GM18511 (cell line): ENCODE data around the gene PLB1.

ENCODE experiments used
- ATAC-seq: cut with Tn5 transposase; IDR thresholded peaks from one replicate; pipeline ENCODE4 v1.9.1; 2021; ENCODE audit warnings: mild to moderate bottlenecking, moderate library complexity; ENCODE audit not compliant: unreplicated experiment

The PLB1 gene

DNA sequence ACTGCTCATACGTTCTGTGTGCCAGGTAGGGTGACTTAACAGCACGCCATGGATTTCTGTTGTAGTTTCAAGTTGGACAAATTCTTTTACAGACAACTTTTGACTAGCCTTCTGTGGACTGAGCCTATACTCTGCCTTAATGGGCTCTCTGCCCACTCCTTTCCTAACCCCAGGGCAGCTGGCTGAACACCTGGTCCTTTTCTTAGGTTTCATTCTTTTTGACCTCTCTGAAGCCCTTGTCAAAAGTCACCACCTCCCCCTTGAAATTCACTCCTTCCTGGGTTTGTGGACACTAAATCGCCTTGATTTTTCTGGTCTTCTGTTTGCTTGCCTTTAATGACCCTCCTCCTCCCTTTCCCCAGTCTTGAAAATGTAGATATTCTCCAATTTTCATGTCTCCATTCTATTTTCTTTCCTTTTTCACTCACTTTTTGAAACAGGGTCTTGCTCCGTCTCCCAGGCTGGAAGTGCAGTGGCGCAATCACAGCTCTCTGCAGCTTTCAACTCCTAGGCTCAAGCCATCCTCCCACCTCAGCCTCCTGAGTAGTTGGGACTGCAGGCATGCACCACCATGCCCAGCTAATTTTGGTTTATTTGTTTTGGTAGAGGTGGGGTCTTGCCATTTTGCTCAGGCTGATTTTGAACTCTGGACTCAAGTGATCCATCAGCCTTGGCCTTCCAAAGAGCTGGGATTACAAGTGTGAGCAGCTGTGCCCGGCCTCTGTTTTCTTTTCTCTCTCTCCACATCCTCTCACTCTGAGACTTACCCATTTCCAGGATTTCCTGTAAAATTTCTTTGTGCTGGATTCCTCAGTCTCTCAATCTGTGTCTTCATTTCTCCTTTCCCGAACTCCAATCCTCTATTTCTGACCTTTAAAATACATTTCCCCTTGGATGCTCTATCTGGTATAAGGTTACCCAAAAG, 112.9 kb downstream of the PLB1 start:
- ATAC-seq = no peak

DNA sequence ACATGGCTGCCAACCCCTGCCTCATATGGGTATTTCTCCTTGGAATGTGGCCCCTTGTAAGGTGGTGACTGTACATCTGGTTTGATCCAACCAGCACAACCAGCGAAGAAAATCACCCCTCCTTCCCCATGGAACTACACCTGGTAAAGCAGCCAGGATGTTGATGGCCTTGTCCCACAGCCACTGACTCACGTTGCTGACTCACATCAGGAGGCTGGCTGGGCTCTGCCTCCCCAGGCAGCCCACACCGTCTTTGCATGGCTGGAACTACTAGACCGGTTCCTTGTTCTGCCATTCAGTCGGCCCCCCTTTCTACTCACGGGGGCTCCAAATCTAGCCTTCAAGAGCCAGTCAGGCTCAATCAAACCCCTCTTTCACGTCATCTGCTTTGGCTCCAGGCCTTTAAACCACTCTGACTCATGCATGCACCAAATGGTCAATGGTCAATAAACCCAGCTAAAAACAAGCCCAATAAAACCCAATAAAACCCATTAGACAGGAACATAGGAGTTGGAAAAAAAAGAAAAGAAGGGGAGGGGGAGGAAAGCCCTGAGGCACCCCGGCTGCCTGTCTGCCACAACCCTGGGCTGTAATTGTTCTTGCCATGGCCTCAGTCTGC, 114.8 kb downstream of the PLB1 start:
- no peak for ATAC-seq

DNA sequence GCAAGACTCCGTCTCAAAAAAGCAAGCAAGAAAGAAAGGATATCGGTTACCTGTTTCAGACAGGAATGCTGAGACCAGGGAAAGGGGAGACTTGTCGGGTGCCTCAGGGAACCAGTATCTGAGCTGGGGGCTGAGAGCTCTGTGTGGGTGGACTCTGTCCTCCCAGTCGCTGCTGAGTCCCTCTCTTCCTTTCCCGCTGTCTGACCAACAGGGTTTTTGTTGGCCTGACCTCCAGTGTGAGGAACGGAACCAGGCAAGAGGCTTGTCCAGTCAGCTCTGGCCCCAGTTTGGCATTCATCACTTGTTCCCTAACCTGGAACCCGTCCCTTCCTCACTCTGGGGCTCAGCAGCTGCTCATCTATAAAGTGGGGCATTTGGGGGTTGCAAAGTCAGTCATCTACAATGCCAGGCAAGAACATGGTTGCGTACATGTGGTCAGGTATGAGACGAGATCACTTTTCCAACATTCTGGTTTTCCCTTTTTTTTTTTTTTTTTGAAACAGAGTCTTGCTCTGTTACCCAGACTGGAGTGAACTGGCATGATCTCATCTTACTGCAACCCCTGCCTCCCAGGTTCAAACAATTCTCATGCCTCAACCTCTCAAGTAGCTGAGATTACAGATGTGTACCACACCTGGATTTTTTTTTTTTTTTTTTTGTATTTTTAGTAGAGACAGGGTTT, 116.4 kb downstream of the PLB1 start:
- no peak for ATAC-seq

DNA sequence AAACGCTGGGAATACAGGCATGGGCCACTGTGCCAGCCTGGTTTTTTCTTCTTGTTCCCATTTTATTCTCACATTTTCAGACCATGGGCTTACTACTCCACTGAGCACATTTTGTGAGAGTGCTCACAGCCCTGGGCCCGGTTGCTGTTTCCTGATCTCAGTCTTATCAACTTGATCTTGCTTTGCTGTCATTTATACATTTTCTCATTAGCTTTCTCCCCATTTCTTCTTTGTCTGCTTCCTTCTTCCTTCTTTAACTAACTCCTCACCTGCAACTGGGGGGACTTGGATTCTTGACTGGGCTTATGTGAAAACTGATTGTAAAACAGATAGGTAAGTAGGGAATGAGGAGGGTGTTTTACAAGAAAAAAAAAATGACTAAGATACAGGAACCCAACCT, 117.3 kb downstream of the PLB1 start:
- no peak for ATAC-seq

DNA sequence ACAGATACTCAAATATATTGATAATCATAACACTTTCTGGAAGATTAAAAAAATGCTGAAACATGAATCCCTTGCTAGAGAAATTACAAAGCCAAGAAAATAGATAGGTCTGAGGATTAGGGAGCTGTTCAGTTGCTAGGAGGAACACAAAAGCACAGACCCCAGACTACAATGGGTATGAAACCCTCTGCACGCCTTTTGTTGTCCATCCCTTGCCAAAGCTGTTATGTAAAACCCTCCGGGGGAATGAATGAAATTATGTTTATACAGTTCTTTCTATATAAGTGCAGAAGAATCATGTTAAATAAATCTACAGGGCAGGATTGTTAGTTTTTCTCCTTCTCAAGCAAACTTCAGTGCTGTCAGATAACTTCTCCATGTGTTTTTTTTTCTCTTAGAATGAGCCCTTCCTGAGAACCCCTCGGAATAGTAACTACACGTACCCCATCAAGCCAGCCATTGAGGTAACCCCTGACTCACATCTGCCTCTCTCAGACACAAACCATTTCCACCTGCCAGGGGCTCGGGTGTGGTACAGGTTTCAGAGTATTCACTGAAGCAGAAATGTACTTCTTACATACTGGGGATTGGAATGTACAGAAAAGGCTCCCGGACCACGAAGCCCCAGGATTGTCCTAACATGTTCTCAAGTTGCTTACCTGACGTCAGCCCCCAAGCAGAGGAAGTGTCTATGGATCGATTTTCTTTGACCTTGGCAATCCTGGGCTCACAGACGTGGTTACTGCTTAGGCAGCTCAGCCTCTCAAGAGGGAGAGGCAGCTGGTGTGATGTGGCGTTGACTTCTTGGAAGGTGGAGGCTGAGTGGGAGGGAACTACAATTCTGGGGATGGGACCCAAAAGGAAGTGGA, 118.0 kb downstream of the PLB1 start:
- ATAC-seq = no peak

DNA sequence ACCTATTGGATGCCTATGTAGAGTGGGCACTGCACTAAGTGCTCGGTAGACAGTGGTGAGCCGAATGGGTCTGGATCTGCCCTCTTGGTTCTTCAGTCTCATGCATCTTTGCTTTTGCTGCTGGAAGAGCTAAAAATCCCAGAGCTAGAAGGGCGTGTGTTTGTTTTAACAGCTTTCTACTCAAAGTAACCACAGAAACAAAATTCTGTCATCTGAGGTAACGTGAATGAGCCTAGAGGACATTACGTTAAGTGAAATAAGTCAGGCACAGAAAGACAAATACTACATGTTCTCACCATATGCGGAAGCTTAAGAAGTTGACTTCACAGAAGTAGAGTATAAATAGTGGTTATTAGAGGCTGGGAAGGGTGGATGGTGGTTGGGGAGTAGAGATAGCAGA, 119.8 kb downstream of the PLB1 start:
- no peak for ATAC-seq

DNA sequence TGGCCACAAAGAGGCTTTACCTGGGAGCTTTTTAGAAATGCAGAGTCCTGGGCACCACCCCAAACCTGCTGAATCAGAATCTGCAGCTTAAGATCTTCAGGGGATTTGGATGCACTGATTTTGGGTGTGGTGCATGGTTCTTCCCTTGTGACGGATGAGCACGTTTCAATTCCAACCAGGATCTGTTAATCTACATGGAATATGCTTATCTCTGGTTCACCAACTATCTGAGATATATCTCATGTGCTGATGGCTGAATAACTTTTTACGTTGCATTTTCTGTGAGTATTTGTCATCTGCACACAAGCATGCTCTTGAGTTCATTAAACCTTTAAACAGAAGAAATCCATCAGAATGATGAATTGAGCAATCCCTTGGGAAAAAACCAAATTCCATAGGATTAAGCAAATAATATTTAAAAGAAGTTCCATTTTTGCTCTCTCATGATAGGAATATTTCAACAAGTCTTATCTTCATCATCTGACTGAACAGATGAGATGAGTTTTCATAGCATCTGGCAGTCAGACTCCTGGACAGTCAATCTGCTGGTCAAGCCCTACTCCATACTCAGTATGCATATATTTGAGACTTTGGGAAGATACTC, 120.6 kb downstream of the PLB1 start:
- no peak for ATAC-seq

DNA sequence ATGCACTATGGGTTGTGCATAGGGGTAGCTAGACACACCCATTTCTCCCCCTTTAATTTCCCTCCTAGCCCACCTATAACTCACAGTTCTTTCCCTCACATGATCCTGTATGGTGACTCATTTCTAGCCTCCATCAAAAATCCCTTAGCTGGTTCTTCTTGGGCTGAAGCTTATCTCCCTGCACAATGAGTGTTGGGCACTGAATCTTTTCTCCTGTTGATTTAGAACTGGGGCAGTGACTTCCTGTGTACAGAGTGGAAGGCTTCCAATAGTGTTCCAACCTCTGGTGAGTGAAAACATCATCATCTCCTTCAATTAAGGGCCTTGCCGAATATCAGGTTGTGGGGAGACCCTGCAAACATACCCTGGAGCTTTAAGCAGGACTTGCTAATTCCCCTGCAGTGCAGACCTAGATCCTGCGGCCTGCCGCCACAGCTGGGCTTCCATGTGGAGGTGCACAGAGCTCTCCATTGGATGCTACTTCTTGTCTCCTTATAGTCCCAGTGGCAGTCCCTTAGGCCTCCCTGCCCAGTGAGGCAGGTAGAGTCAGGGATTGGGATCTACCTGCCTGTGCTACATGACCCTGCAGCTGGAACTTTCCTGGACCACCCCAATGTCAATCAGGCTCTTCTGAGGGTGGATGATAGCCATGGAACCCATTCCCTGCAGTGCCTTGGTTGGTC, 121.8 kb downstream of the PLB1 start:
- ATAC-seq = no peak

DNA sequence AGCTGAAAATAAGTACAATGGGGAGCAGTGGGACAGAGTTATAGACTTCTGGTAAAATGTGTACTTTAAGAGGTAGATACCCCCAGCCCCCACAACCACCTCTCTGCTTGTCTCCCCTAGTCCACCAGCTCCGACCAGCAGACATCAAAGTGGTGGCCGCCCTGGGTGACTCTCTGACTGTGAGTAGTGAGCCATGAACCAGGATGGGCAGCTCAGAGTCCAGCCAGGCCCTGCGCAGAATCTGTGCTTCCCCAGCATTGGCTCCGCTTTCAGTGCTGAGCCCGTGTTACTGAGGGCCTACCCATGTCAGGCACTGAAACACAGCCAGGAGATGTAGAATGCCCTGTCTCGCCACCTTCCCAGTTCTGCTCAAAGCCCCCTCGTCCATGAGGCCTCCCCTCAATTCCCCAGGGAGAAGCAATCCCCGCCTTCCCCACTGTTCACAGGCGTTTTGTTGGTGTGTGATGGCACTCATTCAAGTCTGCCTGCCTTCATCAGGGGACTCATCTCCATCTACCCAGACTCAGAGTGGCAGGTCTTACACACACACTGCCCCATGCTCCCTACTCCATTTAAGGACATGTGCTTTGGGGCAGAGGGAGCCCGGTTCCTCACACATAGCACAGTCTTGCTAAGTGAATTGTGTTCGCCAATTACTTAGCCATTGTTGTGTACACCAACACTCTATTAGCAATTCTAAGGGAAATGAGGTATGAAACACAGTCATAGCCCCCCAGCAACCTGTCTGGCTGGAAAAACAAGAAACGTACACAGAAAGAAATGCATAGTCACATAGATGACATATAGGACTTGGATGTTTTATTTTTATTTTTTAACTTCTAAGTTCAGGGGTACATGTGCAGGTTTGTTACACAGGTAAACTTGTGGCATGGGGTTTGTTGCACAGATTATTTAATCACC, 122.6 kb downstream of the PLB1 start:
- no peak for ATAC-seq

DNA sequence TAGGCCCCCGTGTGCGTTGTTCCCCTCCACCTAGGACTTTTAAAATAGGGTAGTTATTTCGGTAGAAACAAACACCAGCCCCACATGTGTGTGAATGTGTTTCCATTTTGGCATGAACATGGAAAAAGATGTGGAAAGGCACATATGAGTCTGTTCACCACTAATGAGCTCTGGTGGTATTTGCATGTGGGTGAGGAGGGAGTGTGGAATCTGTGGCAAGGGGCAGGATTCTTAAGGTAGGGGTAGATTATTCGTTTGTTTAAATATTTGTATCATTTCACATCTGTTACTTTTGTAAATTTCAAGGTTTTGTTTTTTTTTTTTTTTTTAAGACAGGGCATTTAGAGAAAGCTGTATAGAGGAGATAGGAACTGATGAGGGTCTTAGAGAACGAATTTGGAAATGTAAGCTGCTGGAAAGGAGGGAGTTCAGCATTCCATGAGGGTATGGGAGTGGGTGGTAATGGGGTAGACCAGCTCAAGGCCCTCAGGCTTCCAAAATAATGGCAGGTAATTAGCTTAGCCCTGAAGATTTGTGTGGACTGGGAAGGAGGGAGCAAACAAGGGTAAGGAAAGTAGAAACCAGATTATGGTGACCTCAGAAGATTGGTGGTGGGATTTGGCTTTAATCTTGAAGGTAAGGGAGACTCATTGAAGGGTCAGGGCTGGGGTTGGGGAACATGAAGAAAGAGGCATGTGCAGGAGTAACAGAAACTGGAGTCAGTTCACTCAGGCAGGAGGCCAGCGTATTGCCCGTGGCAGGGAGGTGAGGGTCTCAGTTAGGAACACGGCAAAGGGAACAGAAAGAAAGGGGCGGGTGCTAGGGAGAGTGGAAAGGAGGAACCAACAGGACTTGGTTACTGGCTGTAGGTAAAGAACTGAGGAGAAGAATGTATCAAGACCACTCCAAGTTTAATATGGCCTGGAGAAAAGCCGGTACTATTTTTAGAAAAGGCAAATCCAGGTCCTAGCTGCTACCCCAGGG, 123.6 kb downstream of the PLB1 start:
- no peak for ATAC-seq

DNA sequence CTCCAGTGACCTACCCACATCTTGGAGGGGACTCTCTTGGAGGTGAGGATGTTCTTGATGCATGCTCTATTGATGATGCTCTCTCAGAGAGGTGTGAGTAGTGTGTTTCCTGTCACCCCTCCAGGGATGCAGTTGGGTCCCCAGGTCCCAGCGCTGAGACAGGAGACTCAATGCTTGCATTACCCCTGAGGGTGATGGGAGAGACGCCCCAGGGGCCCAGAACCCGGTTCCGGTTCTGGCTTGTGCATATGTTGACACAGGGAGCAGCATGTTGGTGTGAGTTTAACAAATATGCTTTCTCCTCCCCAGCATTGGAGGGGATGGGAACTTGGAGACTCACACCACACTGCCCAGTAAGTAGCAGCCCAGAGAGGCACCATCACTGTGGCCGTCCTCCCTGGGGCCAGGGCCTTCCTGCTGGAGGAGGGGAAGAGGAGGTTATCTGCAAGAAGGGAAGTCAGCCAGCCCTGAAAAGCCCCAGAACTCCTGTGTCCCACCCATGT, 124.5 kb downstream of the PLB1 start:
- ATAC-seq = no peak

DNA sequence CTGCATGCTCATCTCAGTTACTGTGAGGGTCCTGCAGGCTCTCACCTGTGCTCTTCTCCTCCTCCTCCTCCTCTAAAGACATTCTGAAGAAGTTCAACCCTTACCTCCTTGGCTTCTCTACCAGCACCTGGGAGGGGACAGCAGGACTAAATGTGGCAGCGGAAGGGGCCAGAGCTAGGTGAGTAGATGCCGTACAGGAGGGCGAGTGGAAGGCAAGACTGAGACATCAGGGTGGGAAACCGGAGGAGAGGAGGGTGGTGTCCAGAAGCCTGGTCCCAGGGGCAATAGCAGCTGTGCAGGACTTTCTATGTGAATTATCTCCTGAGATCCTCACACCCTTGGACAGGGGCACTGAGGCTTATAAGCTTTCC, 124.9 kb downstream of the PLB1 start:
- ATAC-seq = no peak

DNA sequence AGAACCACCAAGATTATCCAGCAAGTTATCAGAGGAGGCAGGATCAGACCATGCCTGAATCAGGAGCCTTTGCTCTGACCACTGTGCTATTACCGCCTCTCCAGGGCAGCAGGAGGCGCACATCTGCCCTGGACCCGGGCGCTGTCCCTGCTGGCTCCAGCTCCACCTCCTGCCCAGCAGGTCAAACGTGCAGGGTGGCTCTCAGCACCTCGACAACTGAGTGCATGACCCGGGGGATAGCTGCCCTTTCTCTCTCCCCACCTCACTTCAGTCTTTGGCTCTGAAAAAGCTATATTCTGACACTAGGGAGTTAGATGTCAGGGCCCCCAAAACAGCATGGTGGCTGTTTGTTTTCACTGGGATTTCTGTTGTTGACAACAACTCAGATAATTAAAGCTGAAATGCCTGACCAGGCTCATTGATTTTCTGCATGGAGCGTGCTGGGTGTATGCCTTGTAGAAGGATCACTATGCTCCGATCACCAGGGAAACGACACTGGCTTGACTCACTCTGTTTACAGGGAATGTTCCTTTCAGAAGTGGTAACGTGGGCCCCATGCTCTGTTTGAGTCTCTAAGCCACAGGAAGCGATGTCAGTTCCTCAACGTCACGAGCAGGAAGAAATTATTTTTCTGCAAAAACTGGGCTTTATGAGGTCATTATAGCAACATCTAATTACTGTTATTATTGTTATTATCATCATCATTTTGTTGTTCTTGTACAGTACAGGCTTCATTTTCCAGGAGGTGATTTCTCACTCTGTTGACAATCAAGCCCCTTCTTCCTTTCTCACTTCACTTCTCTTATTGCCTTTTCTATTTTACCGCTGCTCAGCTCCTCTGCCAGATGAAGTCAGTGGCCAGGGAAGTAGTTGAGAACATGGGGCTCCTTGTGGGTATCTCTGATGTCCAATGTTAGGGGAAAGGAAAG, 125.6 kb downstream of the PLB1 start:
- no peak for ATAC-seq

DNA sequence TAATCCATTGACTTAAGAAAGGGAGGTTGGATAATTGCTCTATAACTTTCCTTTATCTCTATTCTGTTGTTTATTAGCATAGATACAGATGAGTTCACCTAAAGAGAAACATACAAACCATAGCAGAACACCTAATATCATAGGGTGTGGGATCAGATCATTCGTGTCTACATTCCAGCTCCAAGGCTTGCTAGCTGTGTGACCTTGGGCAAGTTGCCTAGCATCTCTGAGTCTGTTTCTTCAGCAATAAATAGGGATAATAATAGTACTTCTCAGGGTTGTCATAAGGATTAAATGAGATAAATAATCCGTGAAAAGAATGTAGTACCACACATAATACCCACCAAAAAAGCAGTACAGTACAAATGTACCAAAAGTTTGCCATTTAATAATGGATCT, 126.2 kb downstream of the PLB1 start:
- no peak for ATAC-seq

DNA sequence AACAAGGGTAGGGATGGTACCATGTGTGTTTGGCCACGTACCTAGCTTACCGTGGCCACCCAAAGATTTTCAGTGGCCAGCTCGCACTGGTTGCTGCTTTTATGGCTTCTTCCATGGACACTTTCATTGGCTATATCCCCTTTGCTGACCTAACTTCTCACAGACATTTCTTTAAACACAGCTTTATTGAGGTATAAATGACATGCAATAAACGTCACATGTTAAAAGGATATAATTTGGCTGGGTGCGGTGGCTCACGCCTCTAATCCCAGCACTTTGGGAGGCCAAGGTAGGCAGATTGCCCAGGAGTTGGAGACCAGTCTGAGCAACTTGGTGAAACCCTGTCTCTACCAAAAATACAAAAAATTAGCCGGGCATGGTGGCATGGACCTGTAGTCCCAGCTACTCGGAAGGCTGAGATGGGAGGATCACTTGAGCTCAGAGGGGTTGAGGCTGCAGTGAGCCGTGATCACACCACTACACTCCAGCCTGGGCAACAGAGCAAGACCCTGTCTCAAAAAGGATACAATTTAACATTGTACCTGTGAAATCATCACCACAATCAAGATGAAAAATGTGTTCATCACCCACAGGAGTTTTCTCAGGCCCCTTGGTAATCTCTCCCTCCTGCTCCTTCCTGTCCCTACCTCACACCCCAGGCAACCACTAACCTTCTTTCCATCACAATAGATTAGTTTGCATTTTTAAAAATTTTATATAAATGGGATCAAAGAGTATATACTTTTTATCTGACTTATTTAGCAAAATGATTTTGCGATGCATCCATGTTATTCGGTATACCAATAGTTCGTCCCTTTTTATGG, 127.9 kb downstream of the PLB1 start:
- ATAC-seq = no peak

DNA sequence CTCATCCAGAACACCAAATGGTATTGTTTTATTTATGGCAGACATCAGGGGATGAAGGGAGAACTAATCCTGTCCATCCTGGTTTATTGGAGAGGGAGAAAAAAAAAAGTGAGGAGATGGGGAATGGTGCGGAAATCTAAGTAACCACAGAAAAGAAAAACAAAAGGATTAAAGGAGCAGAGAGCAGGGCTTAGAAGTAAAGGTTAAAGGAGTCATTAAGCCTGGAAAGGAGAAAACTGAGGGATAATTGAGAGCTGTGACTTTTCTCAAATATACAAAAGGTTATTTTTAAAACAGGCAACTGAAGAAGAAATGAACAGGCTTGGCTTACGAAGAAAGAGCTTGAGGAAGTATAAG, 128.6 kb downstream of the PLB1 start:
- ATAC-seq = no peak
